ENCODE measurements around the gene TSHZ2.

The TSHZ2 gene

DNA sequence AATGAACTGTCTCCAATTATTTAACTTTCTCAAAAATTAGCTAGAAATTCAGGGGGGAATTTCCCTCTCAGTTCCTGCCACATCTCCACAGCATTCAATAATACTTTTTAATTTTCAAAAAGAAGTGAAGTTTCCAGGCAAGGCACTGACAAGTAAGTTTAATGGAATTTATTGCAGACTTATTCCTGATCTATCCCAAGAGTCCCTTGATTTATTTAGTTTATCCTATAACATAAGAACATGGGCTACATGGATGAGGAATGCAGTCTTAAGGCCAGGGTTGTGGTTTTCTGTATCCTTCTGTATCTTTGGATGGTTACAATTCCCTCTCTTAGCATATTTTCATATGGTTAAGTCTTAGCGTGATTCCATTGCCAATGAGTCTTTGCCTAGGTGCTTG, 126.5 kb downstream of the TSHZ2 start:
- ChIA-PET POLR2A (no interaction called here), CTCF (no interaction called here)
- no peak overlapping the region for H3K4me3 ChIP-seq (ENCODE audit: low read depth, low read length)
- TF ChIP-seq, protein P1, sequence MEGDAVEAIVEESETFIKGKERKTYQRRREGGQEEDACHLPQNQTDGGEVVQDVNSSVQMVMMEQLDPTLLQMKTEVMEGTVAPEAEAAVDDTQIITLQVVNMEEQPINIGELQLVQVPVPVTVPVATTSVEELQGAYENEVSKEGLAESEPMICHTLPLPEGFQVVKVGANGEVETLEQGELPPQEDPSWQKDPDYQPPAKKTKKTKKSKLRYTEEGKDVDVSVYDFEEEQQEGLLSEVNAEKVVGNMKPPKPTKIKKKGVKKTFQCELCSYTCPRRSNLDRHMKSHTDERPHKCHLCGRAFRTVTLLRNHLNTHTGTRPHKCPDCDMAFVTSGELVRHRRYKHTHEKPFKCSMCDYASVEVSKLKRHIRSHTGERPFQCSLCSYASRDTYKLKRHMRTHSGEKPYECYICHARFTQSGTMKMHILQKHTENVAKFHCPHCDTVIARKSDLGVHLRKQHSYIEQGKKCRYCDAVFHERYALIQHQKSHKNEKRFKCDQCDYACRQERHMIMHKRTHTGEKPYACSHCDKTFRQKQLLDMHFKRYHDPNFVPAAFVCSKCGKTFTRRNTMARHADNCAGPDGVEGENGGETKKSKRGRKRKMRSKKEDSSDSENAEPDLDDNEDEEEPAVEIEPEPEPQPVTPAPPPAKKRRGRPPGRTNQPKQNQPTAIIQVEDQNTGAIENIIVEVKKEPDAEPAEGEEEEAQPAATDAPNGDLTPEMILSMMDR (IDR thresholded peaks at IDR 0.05; ENCODE audit: insufficient read depth, low read length, missing control alignments): no peak
- DNase-seq (ENCODE audit: low read depth, low spot score): no peak

DNA sequence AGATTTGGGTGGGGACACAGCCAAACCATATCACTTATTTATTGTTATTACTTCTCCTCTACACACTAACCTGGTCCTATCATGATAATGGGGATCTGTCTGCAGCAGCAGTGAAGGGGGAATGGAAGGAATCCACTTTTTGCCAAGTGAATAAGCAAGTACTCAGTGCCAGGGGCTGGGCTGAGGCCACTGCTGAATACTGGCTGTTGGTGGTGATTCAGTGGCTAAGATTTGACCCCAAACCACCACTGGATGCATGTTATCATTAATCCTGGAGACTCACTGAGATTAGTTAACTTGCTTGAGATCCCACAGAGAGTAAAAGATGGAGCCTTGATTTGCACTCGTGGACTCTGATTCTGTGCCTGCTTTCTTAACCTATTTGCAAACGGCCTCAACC, 127.7 kb downstream of the TSHZ2 start:
- TF ChIP-seq, protein P1 (IDR thresholded peaks at IDR 0.05; ENCODE audit: insufficient read depth, low read length, missing control alignments): no peak
- POLR2A ChIA-PET: no interaction called here
- no peak overlapping the region for H3K4me3 ChIP-seq (ENCODE audit: low read depth, low read length)
- DNase-seq (ENCODE audit: low read depth, low spot score): no peak
- CTCF ChIA-PET: no interaction called here

GRCh38 chr20:53100476-53100911, 128.3 kb downstream of the TSHZ2 start:
- TF ChIP-seq, protein P1 (IDR thresholded peaks at IDR 0.05; ENCODE audit: insufficient read depth, low read length, missing control alignments): no peak
- DNase-seq (ENCODE audit: low read depth, low spot score): no peak
- ChIA-PET CTCF (no interaction called here), POLR2A (no interaction called here)
- no peak overlapping the region for H3K4me3 ChIP-seq (ENCODE audit: low read depth, low read length)

- TF ChIP-seq, protein P1 (IDR thresholded peaks at IDR 0.05; ENCODE audit: insufficient read depth, low read length, missing control alignments): no peak
- H3K4me3 ChIP-seq (ENCODE audit: low read depth, low read length): no peak overlapping the region
- no peak for DNase-seq (ENCODE audit: low read depth, low spot score)
- POLR2A ChIA-PET: no interaction called here
- CTCF ChIA-PET: no interaction called here
Observed at GRCh38 chr20:53101992-53102760, 130.0 kb downstream of the TSHZ2 start.

- H3K4me3 ChIP-seq (ENCODE audit: low read depth, low read length): no peak overlapping the region
- CTCF ChIA-PET: no interaction called here
- POLR2A ChIA-PET: no interaction called here
- TF ChIP-seq, protein P1 (IDR thresholded peaks at IDR 0.05; ENCODE audit: insufficient read depth, low read length, missing control alignments): no peak
- DNase-seq (ENCODE audit: low read depth, low spot score): no peak
Observed at GRCh38 chr20:53103124-53103523, 131.0 kb downstream of the TSHZ2 start.

GRCh38 chr20:53104884-53105283, 132.7 kb downstream of the TSHZ2 start:
- CTCF ChIA-PET: no interaction called here
- DNase-seq (ENCODE audit: low read depth, low spot score): no peak
- POLR2A ChIA-PET: no interaction called here
- TF ChIP-seq, protein P1 (IDR thresholded peaks at IDR 0.05; ENCODE audit: insufficient read depth, low read length, missing control alignments): no peak
- H3K4me3 ChIP-seq (ENCODE audit: low read depth, low read length): no peak overlapping the region

Data from AG04449 (cell line).